K562 (cell line): ENCODE results near the gene ARMCX2. TPM values are rescaled to one million over a fixed set of nuclear protein-coding genes. Genes with fewer than 3 reads are reported as not detected.

Experiments
- ATAC-seq: fragments of 200-7000 bp; cut with Tn5 transposase; 3 replicates; pipeline ENCODE4 v1.9.1; 2020; ENCODE audit warnings: moderate library complexity
- BruUV-seq: library from RNA; stranded (reverse); fragments of 400-500 nt; replicated peaks from 2 replicates; lab custom pipeline; 2021; lab: Mats Ljungman, UMichigan
- CTCF ChIA-PET: fragments of 300-600 bp; formaldehyde crosslinking; extraction: SDS; loops from one replicate; lab custom pipeline; 2021; ENCODE audit warnings: low intra/inter-chr PET ratio; lab: Yijun Ruan, JAX
- POLR2A ChIA-PET: fragments of 300-600, 350-650 bp; sonication (Branson Sonifier 250); formaldehyde crosslinking; extraction: SDS; loops from one replicate; lab custom pipeline; 2021; ENCODE audit warnings: antibody characterized with exemption, inconsistent platforms; lab: Yijun Ruan, JAX
- DNase-seq, 4 experiments: peaks; one replicate each; pipeline versions ENCODE4 v3.0.0 to v3.0.0-alpha.2; 2011 to 2018; ENCODE audit warnings: low spot score in 3 of 4, mixed read lengths in 3 of 4; ENCODE audit errors: extremely low read depth in 1 of 4
- FAIRE-seq: peaks from 2 replicates; lab custom pipeline; 2011; peaks lifted over from hg19 to GRCh38; lab: Jason Lieb, UNC
- H2AFZ ChIP-seq: 2 replicates; pipeline ENCODE4 v1.6.0; 2011; ENCODE audit warnings: low read depth, low read length, control low read depth, inconsistent platforms
- H3K27ac ChIP-seq: fragments of 200-600 bp; 3 replicates; pipeline ENCODE4 v1.8.0; 2011; ENCODE audit warnings: low read depth, mild to moderate bottlenecking, control low read depth, inconsistent platforms, low read length, moderate library complexity, mixed read lengths; ENCODE audit errors: extremely low read depth
- H3K27me3 ChIP-seq, 2 experiments: fragments of 300-600 bp in 1 of 2; 2 replicates in 1 of 2; 3 replicates in 1 of 2; pipeline versions ENCODE4 v1.6.0 to v1.8.0; 2011; ENCODE audit warnings: inconsistent platforms in 2 of 2, low read length in 2 of 2, mild to moderate bottlenecking in 1 of 2, mixed read lengths in 1 of 2, moderate library complexity in 1 of 2; ENCODE audit not compliant: control insufficient read depth in 2 of 2, insufficient read depth in 2 of 2
- H3K36me3 ChIP-seq: fragments of 300-600 bp; 3 replicates; pipeline ENCODE4 v1.8.0; 2011; ENCODE audit warnings: mild to moderate bottlenecking, low read length, inconsistent platforms; ENCODE audit not compliant: control insufficient read depth, insufficient read depth
- H3K4me1 ChIP-seq, 2 experiments: fragments of 200-600 bp in 1 of 2; replicated peaks in 1 of 2; 2 replicates in 1 of 2; 3 replicates in 1 of 2; pipeline versions ENCODE4 v1.5.1 to v1.8.0; 2011; ENCODE audit warnings: inconsistent platforms in 2 of 2, low read length in 2 of 2, mild to moderate bottlenecking in 1 of 2, mixed read lengths in 1 of 2, moderate library complexity in 1 of 2; ENCODE audit not compliant: control insufficient read depth in 2 of 2, insufficient read depth in 2 of 2
- H3K4me2 ChIP-seq: 2 replicates; pipeline ENCODE4 v1.6.1; 2011; ENCODE audit warnings: low read length, control low read depth, inconsistent platforms, mixed read lengths; ENCODE audit not compliant: insufficient read depth
- H3K4me3 ChIP-seq: fragments of 200-600 bp; sonication (generic), shearing (Covaris generic); 2 replicates; pipeline ENCODE4 v1.5.1; 2016; ENCODE audit warnings: control low read depth, inconsistent platforms
- H3K79me2 ChIP-seq: fragments of 200-600 bp; 3 replicates; pipeline ENCODE4 v1.8.0; 2011; ENCODE audit warnings: low read length, inconsistent platforms; ENCODE audit not compliant: control insufficient read depth, insufficient read depth
- H3K9ac ChIP-seq, 2 experiments: 2 replicates each; pipeline versions ENCODE4 v1.6.0 to v1.6.1; 2011; ENCODE audit warnings: low read depth in 2 of 2, low read length in 2 of 2, control low read depth in 1 of 2, inconsistent platforms in 1 of 2, mild to moderate bottlenecking in 1 of 2, mixed read lengths in 1 of 2; ENCODE audit not compliant: insufficient read depth in 1 of 2
- H3K9me1 ChIP-seq: one replicate; pipeline ENCODE4 v1.6.0; 2011; ENCODE audit warnings: inconsistent platforms, mild to moderate bottlenecking, low read length, moderate library complexity; ENCODE audit not compliant: control insufficient read depth, insufficient read depth
- H3K9me3 ChIP-seq: replicated peaks from 2 replicates; pipeline ENCODE4 v1.5.1; 2011; ENCODE audit warnings: low read depth, low read length, inconsistent platforms; ENCODE audit not compliant: control insufficient read depth, insufficient read depth
- H4K20me1 ChIP-seq: replicated peaks from 2 replicates; pipeline ENCODE4 v1.6.1; 2011; ENCODE audit warnings: low read length, inconsistent platforms, mixed read lengths; ENCODE audit not compliant: control insufficient read depth, insufficient read depth
- CREBBP ChIP-seq: IDR thresholded peaks from one replicate; pipeline ENCODE4 v1.6.1; 2012; ENCODE audit warnings: low read depth, mild to moderate bottlenecking, control low read depth, inconsistent platforms, low read length
- FOXM1 ChIP-seq, 2 experiments: fragments of 450-650 bp in 1 of 2; sonication (generic) in 1 of 2; formaldehyde crosslinking in 1 of 2; IDR thresholded peaks; 2 replicates each; pipeline versions ENCODE4 v1.6.1 to v1.9.0; 2017 to 2022; ENCODE audit warnings: low read depth in 2 of 2, mild to moderate bottlenecking in 2 of 2, missing genetic modification reagents in 1 of 2, moderate library complexity in 1 of 2
- HEY1 ChIP-seq: fragments of 250-450 bp; sonication (Bioruptor Pico); IDR thresholded peaks from 2 replicates; pipeline ENCODE4 v1.5.0; 2020; ENCODE audit warnings: mild to moderate bottlenecking, moderate library complexity, borderline replicate concordance
- HOXB6 ChIP-seq: fragments of 250-450 bp; sonication (Bioruptor Pico); IDR thresholded peaks from 2 replicates; pipeline ENCODE4 v1.5.1; 2022; ENCODE audit warnings: mild to moderate bottlenecking, borderline replicate concordance
- MAZ ChIP-seq, 2 experiments: fragments of 450-650 bp in 1 of 2; sonication (generic) in 1 of 2; formaldehyde crosslinking; IDR thresholded peaks in 1 of 2; conservative IDR thresholded peaks in 1 of 2; 2 replicates each; pipeline versions ENCODE4 v1.4.0 to v1.5.0; 2020; ENCODE audit warnings: mild to moderate bottlenecking in 1 of 2, missing genetic modification reagents in 1 of 2
- MEF2D ChIP-seq: conservative IDR thresholded peaks from 2 replicates; pipeline ENCODE4 v1.6.1; 2016; ENCODE audit warnings: low read depth, missing genetic modification characterization, missing compliant biosample characterization
- MITF ChIP-seq: IDR thresholded peaks from 2 replicates; pipeline ENCODE4 v1.6.1; 2014; ENCODE audit warnings: antibody characterized with exemption
- NFATC3 ChIP-seq: fragments of 450-650 bp; IDR thresholded peaks from 2 replicates; pipeline ENCODE4 v1.6.1; 2017; ENCODE audit warnings: mild to moderate bottlenecking
- NFIX ChIP-seq: fragments of 250-450 bp; sonication (Bioruptor Pico); IDR thresholded peaks from 2 replicates; pipeline ENCODE4 v1.4.0; 2020; ENCODE audit warnings: low read depth, mild to moderate bottlenecking, moderate library complexity
- SRSF1 ChIP-seq: fragments of 200-400 bp; formaldehyde crosslinking; IDR thresholded peaks from 2 replicates; pipeline ENCODE4 v1.6.1; 2017; ENCODE audit warnings: mild to moderate bottlenecking, low read depth, low read length, moderate library complexity
- VEZF1 ChIP-seq: fragments of 200-800 bp; sonication (Bioruptor generic); IDR thresholded peaks from 2 replicates; pipeline ENCODE4 v1.6.1; 2017; ENCODE audit warnings: missing genetic modification characterization, missing compliant biosample characterization
- WGBS: fragments of 100-300 bp; shearing (Covaris generic); methylation state at CpG from one replicate; pipeline ENCODE4 v1.1.6; 2016; ENCODE audit warnings: low coverage, mixed read lengths; ENCODE audit not compliant: insufficient coverage; ENCODE audit errors: missing lambda C conversion rate; 5-methylcytosine and 5-hydroxymethylcytosine counted together
- in situ Hi-C: fragments of 300-500 bp; cut with MboI; formaldehyde crosslinking; loops from 4 replicates; pipeline ENCODE4 v1.15.0; 2018; ENCODE audit warnings: inconsistent platforms, mixed read lengths
- intact Hi-C: fragments of 100-400 bp; cut with micrococcal nuclease; formaldehyde crosslinking; loops from 2 replicates; pipeline ENCODE4 v1.14.2; 2022
- polyA plus RNA-seq, 8 experiments: library from polyadenylated mRNA; depleted of rRNA in 4 of 8; stranded (reverse) in 5 of 8; unstranded in 3 of 8; fragments of >200 nt; fragmentation: Nextera tagmentation in 2 of 8; fragmentation: Illumina TruSeq in 1 of 8; extraction: Ambion mirVana in 2 of 8; extraction: Trizol in 1 of 8; gene quantifications; 2 replicates each; pipeline versions ENCODE4 v1.2.1 to v1.2.3, GENCODE V29; 2011 to 2014; ENCODE audit warnings: inconsistent platforms in 1 of 8, missing spikeins in 1 of 8
- total RNA-seq, 7 experiments: library from RNA; depleted of rRNA in 6 of 7; stranded (reverse); fragments of >200 nt in 6 of 7; fragmentation: Illumina TruSeq in 2 of 7; extraction: Trizol in 2 of 7; gene quantifications; 2 replicates each; pipeline versions ENCODE4 v1.2.1 to v1.2.3, GENCODE V29; 2011 to 2021; ENCODE audit warnings: low replicate concordance in 1 of 7
- TF ChIP-seq, protein P1 (sequence below): fragments of 450-650 bp; IDR thresholded peaks from 2 replicates; pipeline ENCODE4 v1.6.1; 2016; ENCODE audit warnings: missing biosample characterization, missing genetic modification characterization

ARMCX2 gene
- total and polyA plus RNA-seq, 9 of the 15 experiments (the other 6 are each of a cell fraction or from before 2014, with no cell fraction given) = 0.03 to 0.16 TPM; not detected in 7

DNA sequence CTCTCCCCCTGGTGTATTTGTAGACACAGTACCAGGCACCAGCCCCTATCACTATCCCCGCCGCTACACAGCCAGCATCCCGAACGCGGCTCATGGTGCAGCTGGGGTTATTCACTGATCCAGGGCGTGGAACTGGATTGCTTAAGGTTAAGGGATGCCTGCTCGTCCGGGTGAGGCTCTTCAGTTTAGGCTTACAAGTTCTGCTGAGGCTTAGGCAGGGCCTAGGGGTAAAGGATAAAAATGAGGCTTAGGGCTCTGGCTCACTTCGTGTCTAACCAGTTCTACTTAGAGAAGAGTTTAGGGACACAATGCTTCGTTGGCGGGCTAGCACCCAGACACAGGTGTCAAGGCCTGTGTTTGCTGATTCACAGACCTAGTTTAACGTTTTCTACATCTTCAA, 2.2 kb downstream of the ARMCX2 start:
- no peak for TF ChIP-seq HEY1 (CRISPR knock-in tag)
- TF ChIP-seq MAZ (CRISPR knock-in tag; conservative IDR thresholded peaks at IDR 0.05 in 1 of 2, IDR thresholded peaks at IDR 0.05 in 1 of 2) = no peak
- no peak for TF ChIP-seq VEZF1 (CRISPR knock-in tag)
- no peak for TF ChIP-seq FOXM1 (IDR thresholded peaks at IDR 0.05; ENCODE audit: low read depth)
- TF ChIP-seq FOXM1 (CRISPR knock-in tag; IDR thresholded peaks at IDR 0.05; ENCODE audit: low read depth) = no peak
- no peak for TF ChIP-seq MITF
- no peak for TF ChIP-seq NFIX (CRISPR knock-in tag)
- no peak for TF ChIP-seq NFATC3
- TF ChIP-seq HOXB6 (CRISPR knock-in tag) = no peak
- TF ChIP-seq CREBBP = no peak
- TF ChIP-seq SRSF1 = no peak
- no peak for TF ChIP-seq MEF2D (tag)
- TF ChIP-seq, protein P1, sequence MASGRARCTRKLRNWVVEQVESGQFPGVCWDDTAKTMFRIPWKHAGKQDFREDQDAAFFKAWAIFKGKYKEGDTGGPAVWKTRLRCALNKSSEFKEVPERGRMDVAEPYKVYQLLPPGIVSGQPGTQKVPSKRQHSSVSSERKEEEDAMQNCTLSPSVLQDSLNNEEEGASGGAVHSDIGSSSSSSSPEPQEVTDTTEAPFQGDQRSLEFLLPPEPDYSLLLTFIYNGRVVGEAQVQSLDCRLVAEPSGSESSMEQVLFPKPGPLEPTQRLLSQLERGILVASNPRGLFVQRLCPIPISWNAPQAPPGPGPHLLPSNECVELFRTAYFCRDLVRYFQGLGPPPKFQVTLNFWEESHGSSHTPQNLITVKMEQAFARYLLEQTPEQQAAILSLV (tag) = no peak
- TF ChIP-seq, all 486 proteins: peak for 0
- ATAC-seq = no peak
- H3K9me3 ChIP-seq = no peaks in the 10 kb centered on the region
- in situ Hi-C loops = no loop called here
- H3K9ac ChIP-seq = no peak overlapping the region
- intact Hi-C loops = no loop called here
- H3K79me2 ChIP-seq = no peaks in the 10 kb centered on the region
- no peak overlapping the region for H3K4me3 ChIP-seq
- no peak for DNase-seq
- FAIRE-seq = no peak
- H3K27me3 ChIP-seq = peaks cover 0 to 22% of the 10 kb centered on the region in 2 experiments; a peak in 2 of 5 replicates
- H3K36me3 ChIP-seq = no peaks in the 10 kb centered on the region
- ChIA-PET POLR2A (no interaction called here), CTCF (no interaction called here)
- no peak overlapping the region for H3K27ac ChIP-seq
- no peaks in the 10 kb centered on the region for H3K9me1 ChIP-seq
- H2AFZ ChIP-seq = no peak overlapping the region
- no peaks in the 10 kb centered on the region; a peak in 1 of 5 replicates for H3K4me1 ChIP-seq
- WGBS = 24% methylated on average over 12 of the region's 12 CpGs
- no peak overlapping the region for H3K4me2 ChIP-seq
- BruUV-seq = no TSS peak
- no peaks in the 10 kb centered on the region for H4K20me1 ChIP-seq
